K562 (cell line): ENCODE measurements around the gene CENPH. TPM values are rescaled to one million over a fixed set of nuclear protein-coding genes. Genes with fewer than 3 reads are reported as not detected.

Source experiments
- AFF4 ChIP-seq: sonication (generic); formaldehyde crosslinking; IDR thresholded peaks from 2 replicates; pipeline ENCODE4 v1.8.0; 2023; ENCODE audit warnings: mild to moderate bottlenecking, missing genetic modification reagents
- CBX3 ChIP-seq, 2 experiments: IDR thresholded peaks; 1 replicate in 1 of 2; 2 replicates in 1 of 2; pipeline ENCODE4 v1.6.1; 2012; ENCODE audit warnings: inconsistent platforms in 2 of 2, low read length in 2 of 2, borderline replicate concordance in 1 of 2, control low read depth in 1 of 2
- DPF2 ChIP-seq: fragments of 450-650 bp; IDR thresholded peaks from 2 replicates; pipeline ENCODE4 v1.6.1; 2016
- ERF ChIP-seq: fragments of 450-650 bp; formaldehyde crosslinking; IDR thresholded peaks from 2 replicates; pipeline ENCODE4 v1.4.0; 2020; ENCODE audit warnings: mild to moderate bottlenecking, mixed read lengths
- FOSL1 ChIP-seq: fragments of 200-800 bp; sonication (Bioruptor generic); conservative IDR thresholded peaks from 2 replicates; pipeline ENCODE4 v1.6.1; 2016; ENCODE audit warnings: missing genetic modification characterization, missing compliant biosample characterization
- GABPB1 ChIP-seq: sonication (generic); formaldehyde crosslinking; IDR thresholded peaks from 2 replicates; pipeline ENCODE4 v1.8.0; 2022; ENCODE audit warnings: mild to moderate bottlenecking, missing genetic modification reagents
- HNRNPL ChIP-seq: fragments of 200-400 bp; formaldehyde crosslinking; IDR thresholded peaks from 2 replicates; pipeline ENCODE4 v1.6.1; 2017; ENCODE audit warnings: low read depth, mild to moderate bottlenecking, low read length
- NFRKB ChIP-seq: fragments of 450-650 bp; IDR thresholded peaks from 2 replicates; pipeline ENCODE4 v1.6.1; 2016; ENCODE audit warnings: low read depth
- PRMT5 ChIP-seq: sonication (generic); formaldehyde crosslinking; IDR thresholded peaks from 2 replicates; pipeline ENCODE4 v1.5.0; 2020; ENCODE audit warnings: missing genetic modification reagents
- RHOXF2B ChIP-seq: fragments of 250-450 bp; sonication (Bioruptor Pico); conservative IDR thresholded peaks from 2 replicates; pipeline ENCODE4 v1.5.1; 2021
- SIX5 ChIP-seq, 2 experiments: IDR thresholded peaks; 2 replicates each; pipeline ENCODE4 v1.6.1; 2011; ENCODE audit warnings: low read length in 2 of 2, borderline replicate concordance in 1 of 2, low read depth in 1 of 2, mild to moderate bottlenecking in 1 of 2, moderate library complexity in 1 of 2; ENCODE audit not compliant: insufficient read depth in 1 of 2
- TEAD1 ChIP-seq, 2 experiments: fragments of 450-650 bp in 1 of 2; sonication (generic) in 1 of 2; formaldehyde crosslinking; IDR thresholded peaks; 2 replicates each; pipeline versions ENCODE4 v1.4.0 to v1.8.0; 2020 to 2022; ENCODE audit warnings: mild to moderate bottlenecking in 2 of 2, missing genetic modification reagents in 1 of 2
- TFAP4 ChIP-seq: sonication (generic); formaldehyde crosslinking; IDR thresholded peaks from 2 replicates; pipeline ENCODE4 v1.8.0; 2022; ENCODE audit warnings: missing genetic modification reagents, mild to moderate bottlenecking, moderate library complexity, borderline replicate concordance
- ZBTB34 ChIP-seq: fragments of 250-450 bp; sonication (Bioruptor Pico); IDR thresholded peaks from 2 replicates; pipeline ENCODE4 v1.8.0; 2021; ENCODE audit warnings: mild to moderate bottlenecking, moderate library complexity
- ZFP1 ChIP-seq: fragments of 450-650 bp; formaldehyde crosslinking; IDR thresholded peaks from 2 replicates; pipeline ENCODE4 v1.4.0; 2020; ENCODE audit warnings: mild to moderate bottlenecking, mixed read lengths
- ZNF121 ChIP-seq: sonication (generic); formaldehyde crosslinking; conservative IDR thresholded peaks from 2 replicates; pipeline ENCODE4 v1.8.0; 2022; ENCODE audit warnings: missing genetic modification reagents
- ZNF146 ChIP-seq: IDR thresholded peaks from one replicate; pipeline ENCODE4 v1.6.1; 2018; ENCODE audit warnings: missing compliant biosample characterization; ENCODE audit not compliant: unreplicated experiment
- ZNF165 ChIP-seq: fragments of 250-450 bp; sonication (Bioruptor Pico); IDR thresholded peaks from 2 replicates; pipeline ENCODE4 v1.4.0; 2020; ENCODE audit warnings: borderline replicate concordance
- ZNF354B ChIP-seq: fragments of 250-450 bp; sonication (Bioruptor Pico); IDR thresholded peaks from 2 replicates; pipeline ENCODE4 v1.4.0; 2020
- ZNF445 ChIP-seq: fragments of 250-450 bp; sonication (Bioruptor Pico); IDR thresholded peaks from 2 replicates; pipeline ENCODE4 v1.4.0; 2020; ENCODE audit warnings: low read depth, mild to moderate bottlenecking, moderate library complexity
- ZNF589 ChIP-seq: fragments of 200-800 bp; sonication (Bioruptor generic); IDR thresholded peaks from 2 replicates; pipeline ENCODE4 v1.6.1; 2016; ENCODE audit warnings: low read depth, missing genetic modification characterization, missing compliant biosample characterization
- ZNF644 ChIP-seq: fragments of 200-800 bp; sonication (Bioruptor generic); IDR thresholded peaks from 2 replicates; pipeline ENCODE4 v1.6.1; 2016; ENCODE audit warnings: low read depth, missing genetic modification characterization, missing compliant biosample characterization
- polyA plus RNA-seq, 8 experiments: library from polyadenylated mRNA; depleted of rRNA in 4 of 8; stranded (reverse) in 5 of 8; unstranded in 3 of 8; fragments of >200 nt; fragmentation: Nextera tagmentation in 2 of 8; fragmentation: Illumina TruSeq in 1 of 8; extraction: Ambion mirVana in 2 of 8; extraction: Trizol in 1 of 8; gene quantifications; 2 replicates each; pipeline versions ENCODE4 v1.2.1 to v1.2.3, GENCODE V29; 2011 to 2014; ENCODE audit warnings: inconsistent platforms in 1 of 8, missing spikeins in 1 of 8
- total RNA-seq, 7 experiments: library from RNA; depleted of rRNA in 6 of 7; stranded (reverse); fragments of >200 nt in 6 of 7; fragmentation: Illumina TruSeq in 2 of 7; extraction: Trizol in 2 of 7; gene quantifications; 2 replicates each; pipeline versions ENCODE4 v1.2.1 to v1.2.3, GENCODE V29; 2011 to 2021; ENCODE audit warnings: low replicate concordance in 1 of 7

The CENPH gene
- total and polyA plus RNA-seq, 9 of the 15 experiments (the other 6 are each of a cell fraction or from before 2014, with no cell fraction given): 10.5 to 124 (median 74.9) TPM

GRCh38 chr5:69166686-69167492 is 22.5 kb upstream of the CENPH start, which contains the start of gene CCNB1 (continued):
- peak; percentile 36; the same call in 1 of the 2 replicates for TF ChIP-seq ERF (CRISPR knock-in tag)
- TF ChIP-seq ZNF146: no peak
- peak; percentile 92 for TF ChIP-seq AFF4
- no peak for TF ChIP-seq ZNF354B (CRISPR knock-in tag)
- TF ChIP-seq ZNF644 (tag): no peak
- TF ChIP-seq CBX3 (IDR thresholded peaks at IDR 0.05; ENCODE audit: borderline replicate concordance in 1 of 2, low read length in 2 of 2): no peak; a peak in 1 of 3 replicates
- peak; percentile 87 for TF ChIP-seq NFRKB
- TF ChIP-seq PRMT5 (CRISPR knock-in tag): no peak
- TF ChIP-seq ZNF589 (CRISPR knock-in tag): no peak
- no peak for TF ChIP-seq FOSL1 (tag)
- TF ChIP-seq GABPB1 (CRISPR knock-in tag): peak; percentile 87
- TF ChIP-seq TEAD1 (CRISPR knock-in tag; IDR thresholded peaks at IDR 0.05): peak in 1 of 2 experiments; percentile 91; a peak in 1 of 4 replicates
- no peak for TF ChIP-seq ZBTB34 (CRISPR knock-in tag)
- peak; percentile 96 for TF ChIP-seq TFAP4 (CRISPR knock-in tag)
- TF ChIP-seq SIX5 (IDR thresholded peaks at IDR 0.05; ENCODE audit: borderline replicate concordance in 1 of 2, insufficient read depth in 1 of 2, low read depth in 1 of 2, low read length in 2 of 2): no peak
- TF ChIP-seq ZNF121 (CRISPR knock-in tag): no peak
- TF ChIP-seq ZFP1: no peak
- no peak for TF ChIP-seq ZNF165 (CRISPR knock-in tag)
- TF ChIP-seq ZNF445: no peak
- no peak for TF ChIP-seq HNRNPL
- TF ChIP-seq RHOXF2B: no peak
- no peak for TF ChIP-seq DPF2
